H9 (cell line): Measurements from ENCODE around the gene KLK13. TPM values are rescaled to one million over a fixed set of nuclear protein-coding genes. Genes with fewer than 3 reads are reported as not detected.

Experiments used
- DNase-seq: peaks from one replicate; pipeline ENCODE4 v3.0.0-alpha.2; 2017
- H2AFZ ChIP-seq: one replicate; pipeline ENCODE4 v1.6.1; 2013; ENCODE audit warnings: mild to moderate bottlenecking, low read length, control low read depth, moderate library complexity
- H2AK5ac ChIP-seq: 2 replicates; pipeline ENCODE4 v1.6.1; 2013; ENCODE audit warnings: low read length, control low read depth, mixed read lengths; ENCODE audit not compliant: insufficient read length
- H2BK120ac ChIP-seq: one replicate; pipeline ENCODE4 v1.6.1; 2013; ENCODE audit warnings: low read depth, mild to moderate bottlenecking, low read length, control low read depth, inconsistent platforms; ENCODE audit not compliant: poor library complexity, severe bottlenecking
- H2BK12ac ChIP-seq: 2 replicates; pipeline ENCODE4 v1.6.1; 2013; ENCODE audit warnings: low read length, control low read depth, mixed read lengths, low read depth; ENCODE audit not compliant: insufficient read length
- H2BK15ac ChIP-seq: 2 replicates; pipeline ENCODE4 v1.6.1; 2013; ENCODE audit warnings: low read depth, low read length, control low read depth
- H2BK20ac ChIP-seq: one replicate; pipeline ENCODE4 v1.6.1; 2013; ENCODE audit warnings: low read depth, mild to moderate bottlenecking, low read length, control low read depth, inconsistent platforms; ENCODE audit not compliant: poor library complexity, severe bottlenecking
- H2BK5ac ChIP-seq: 2 replicates; pipeline ENCODE4 v1.6.1; 2013; ENCODE audit warnings: low read length, control low read depth, mixed read lengths; ENCODE audit not compliant: insufficient read length
- H3K14ac ChIP-seq: 2 replicates; pipeline ENCODE4 v1.6.1; 2013; ENCODE audit warnings: low read length, control low read depth; ENCODE audit not compliant: insufficient read depth
- H3K18ac ChIP-seq: 2 replicates; pipeline ENCODE4 v1.6.1; 2013; ENCODE audit warnings: low read depth, mild to moderate bottlenecking, mixed read lengths, low read length, control low read depth; ENCODE audit not compliant: insufficient read length
- H3K23ac ChIP-seq: 2 replicates; pipeline ENCODE4 v1.6.1; 2013; ENCODE audit warnings: low read length, control low read depth, mixed read lengths, low read depth; ENCODE audit not compliant: insufficient read length
- H3K23me2 ChIP-seq: 2 replicates; pipeline ENCODE4 v1.6.1; 2013; ENCODE audit warnings: low read depth, mild to moderate bottlenecking, mixed read lengths, low read length, control low read depth; ENCODE audit not compliant: insufficient read length, poor library complexity, severe bottlenecking
- H3K27ac ChIP-seq: 2 replicates; pipeline ENCODE4 v1.5.1; 2013; ENCODE audit warnings: low read length, control low read depth, mixed read lengths, low read depth; ENCODE audit not compliant: insufficient read length
- H3K27me3 ChIP-seq: 2 replicates; pipeline ENCODE4 v1.6.1; 2013; ENCODE audit warnings: low read length, control low read depth, inconsistent platforms; ENCODE audit not compliant: insufficient read depth
- H3K4ac ChIP-seq: 2 replicates; pipeline ENCODE4 v1.6.1; 2013; ENCODE audit warnings: low read depth, mild to moderate bottlenecking, control low read depth, inconsistent platforms, low read length, moderate library complexity
- H3K4me1 ChIP-seq: 2 replicates; pipeline ENCODE4 v1.6.1; 2013; ENCODE audit warnings: low read length, control low read depth, inconsistent platforms; ENCODE audit not compliant: insufficient read depth
- H3K4me2 ChIP-seq: 2 replicates; pipeline ENCODE4 v1.6.1; 2013; ENCODE audit warnings: low read length, control low read depth, mixed read lengths; ENCODE audit not compliant: insufficient read length, insufficient read depth
- H3K56ac ChIP-seq: 2 replicates; pipeline ENCODE4 v1.6.1; 2013; ENCODE audit warnings: low read depth, mild to moderate bottlenecking, mixed read lengths, low read length, control low read depth; ENCODE audit not compliant: insufficient read length
- H3K79me1 ChIP-seq: 2 replicates; pipeline ENCODE4 v1.6.1; 2013; ENCODE audit warnings: low read depth, mild to moderate bottlenecking, moderate library complexity, low read length, control low read depth, inconsistent platforms; ENCODE audit not compliant: insufficient read depth, poor library complexity, severe bottlenecking
- H3K79me2 ChIP-seq: 2 replicates; pipeline ENCODE4 v1.6.1; 2013; ENCODE audit warnings: low read length, control low read depth, inconsistent platforms; ENCODE audit not compliant: insufficient read depth
- H3K9ac ChIP-seq: 2 replicates; pipeline ENCODE4 v1.6.1; 2013; ENCODE audit warnings: low read length, control low read depth, mixed read lengths; ENCODE audit not compliant: insufficient read length; ENCODE audit errors: extremely low read depth
- H3K9me3 ChIP-seq: one replicate; pipeline ENCODE4 v1.6.1; 2013; ENCODE audit warnings: low read depth, low read length, inconsistent platforms; ENCODE audit not compliant: control insufficient read depth
- H3T11ph ChIP-seq: one replicate; pipeline ENCODE4 v1.6.1; 2013; ENCODE audit warnings: mild to moderate bottlenecking, low read length, control low read depth, inconsistent platforms
- H4K20me1 ChIP-seq: one replicate; pipeline ENCODE4 v1.6.1; 2013; ENCODE audit not compliant: control insufficient read depth, insufficient read length, insufficient read depth
- H4K5ac ChIP-seq: 2 replicates; pipeline ENCODE4 v1.6.1; 2013; ENCODE audit warnings: low read depth, mild to moderate bottlenecking, mixed read lengths, low read length, control low read depth; ENCODE audit not compliant: insufficient read length
- H4K8ac ChIP-seq: replicated peaks from 2 replicates; pipeline ENCODE4 v1.6.1; 2013; ENCODE audit warnings: low read length, control low read depth, mixed read lengths, low read depth; ENCODE audit not compliant: insufficient read length
- H4K91ac ChIP-seq: 2 replicates; pipeline ENCODE4 v1.6.1; 2013; ENCODE audit warnings: low read depth, mild to moderate bottlenecking, moderate library complexity, mixed read lengths, low read length, control low read depth; ENCODE audit not compliant: insufficient read length
- H3K27ac Mint-ChIP-seq, 3 experiments: 2 replicates in 2 of 3; 3 replicates in 1 of 3; pipeline ENCODE4 v1.8.0; 2020 to 2021; ENCODE audit warnings: mixed read lengths in 3 of 3, mild to moderate bottlenecking in 1 of 3, moderate library complexity in 1 of 3
- H3K27me3 Mint-ChIP-seq: 2 replicates; pipeline ENCODE4 v1.8.0; 2021; ENCODE audit warnings: low read depth, mild to moderate bottlenecking, moderate library complexity, mixed read lengths
- H3K36me3 Mint-ChIP-seq, 3 experiments: 2 replicates in 2 of 3; 3 replicates in 1 of 3; pipeline ENCODE4 v1.8.0; 2020 to 2021; ENCODE audit warnings: low read depth in 3 of 3, mixed read lengths in 3 of 3; ENCODE audit not compliant: insufficient read depth in 1 of 3
- H3K4me1 Mint-ChIP-seq, 2 experiments: 2 replicates each; pipeline ENCODE4 v1.8.0; 2020; ENCODE audit warnings: mixed read lengths in 2 of 2
- H3K4me3 Mint-ChIP-seq, 2 experiments: 2 replicates in 1 of 2; 3 replicates in 1 of 2; pipeline ENCODE4 v1.8.0; 2020 to 2021; ENCODE audit warnings: mild to moderate bottlenecking in 2 of 2, mixed read lengths in 2 of 2, moderate library complexity in 1 of 2
- H3K9me3 Mint-ChIP-seq, 2 experiments: 2 replicates in 1 of 2; 3 replicates in 1 of 2; pipeline ENCODE4 v1.8.0; 2020; ENCODE audit warnings: mild to moderate bottlenecking in 2 of 2, mixed read lengths in 2 of 2, moderate library complexity in 1 of 2
- WGBS: extraction: QIAGEN DNeasy Blood & Tissue Kit; methylation state at CpG from one replicate; pipeline ENCODE4 v1.1.7; 2013; ENCODE audit warnings: missing lambda C conversion rate, low lambda C conversion rate, mixed read lengths; ENCODE audit not compliant: insufficient read length; ENCODE audit errors: extremely low coverage; 5-methylcytosine and 5-hydroxymethylcytosine counted together
- total RNA-seq: library from RNA; stranded (reverse); gene quantifications from 2 replicates; pipeline ENCODE4 v1.2.1, GENCODE V29; 2021
- TF ChIP-seq, protein P1 (sequence below): fragments of 200-600 bp; sonication (generic); conservative IDR thresholded peaks from 3 replicates; pipeline ENCODE4 v1.8.0; 2021; ENCODE audit warnings: antibody characterized with exemption, mild to moderate bottlenecking

Gene KLK13
- total RNA-seq, 1 experiment from 2014 or later: 4.2 TPM

DNA sequence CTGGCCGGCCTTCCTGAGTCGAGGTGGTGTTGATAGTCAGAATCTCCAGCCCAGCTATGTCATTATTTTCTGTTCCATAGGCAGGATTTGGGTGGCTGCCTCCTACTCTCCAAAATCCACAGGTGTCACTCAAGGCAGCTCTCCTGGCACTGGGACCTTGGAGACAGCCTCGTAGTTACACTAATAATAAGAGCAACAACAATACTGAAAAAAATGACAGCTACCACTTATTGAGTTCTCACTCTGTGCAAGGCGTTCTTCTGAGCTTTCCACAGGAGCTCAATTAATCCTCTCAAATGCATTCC lies 17.9 kb downstream of the KLK13 start:
- no peak overlapping the region for H3K23ac ChIP-seq
- no CpG with 5 or more reads among the region's 4 CpGs for WGBS
- no peak overlapping the region for H2BK12ac ChIP-seq
- H3K4me2 ChIP-seq: peak overlapping the region; percentile 52
- H4K20me1 ChIP-seq: no peaks in the 10 kb centered on the region
- H3K79me1 ChIP-seq: no peaks in the 10 kb centered on the region
- no peak overlapping the region for H2AK5ac ChIP-seq
- DNase-seq: no peak
- H3K4ac ChIP-seq: no peak overlapping the region
- no peak overlapping the region for H3K14ac ChIP-seq
- H4K8ac ChIP-seq: no peak overlapping the region
- no peaks in the 10 kb centered on the region for H3K9me3 ChIP-seq
- no peak overlapping the region for H2BK20ac ChIP-seq
- peak overlapping the region; percentile 96 to 98 (median 97) for H3K27ac Mint-ChIP-seq
- peak overlapping the region; percentile 97 for H3K27ac ChIP-seq
- H4K5ac ChIP-seq: no peak overlapping the region
- H3T11ph ChIP-seq: no peak overlapping the region
- peak overlapping the region; percentile 46 for H3K18ac ChIP-seq
- peaks cover 10% of the 10 kb centered on the region for H3K4me1 ChIP-seq
- no peak overlapping the region for H3K9ac ChIP-seq
- peak overlapping the region in 1 of 2 experiments; percentile 3; a peak in 1 of 5 replicates for H3K4me3 Mint-ChIP-seq
- H2BK15ac ChIP-seq: no peak overlapping the region
- peaks cover 6 to 12% of the 10 kb centered on the region in 2 experiments; a peak in 4 of 5 replicates for H3K9me3 Mint-ChIP-seq
- no peak overlapping the region for H4K91ac ChIP-seq
- H3K79me2 ChIP-seq: no peaks in the 10 kb centered on the region
- peak overlapping the region; percentile 22 for H2BK5ac ChIP-seq
- H3K23me2 ChIP-seq: no peaks in the 10 kb centered on the region
- H3K27me3 ChIP-seq: no peaks in the 10 kb centered on the region
- peak overlapping the region; percentile 26 for H2BK120ac ChIP-seq
- no peaks in the 10 kb centered on the region for H3K27me3 Mint-ChIP-seq
- peaks cover 2 to 6% (median 5%) of the 10 kb centered on the region in 3 experiments; a peak in 4 of 7 replicates for H3K36me3 Mint-ChIP-seq
- no peak overlapping the region for H2AFZ ChIP-seq
- TF ChIP-seq, protein P1, sequence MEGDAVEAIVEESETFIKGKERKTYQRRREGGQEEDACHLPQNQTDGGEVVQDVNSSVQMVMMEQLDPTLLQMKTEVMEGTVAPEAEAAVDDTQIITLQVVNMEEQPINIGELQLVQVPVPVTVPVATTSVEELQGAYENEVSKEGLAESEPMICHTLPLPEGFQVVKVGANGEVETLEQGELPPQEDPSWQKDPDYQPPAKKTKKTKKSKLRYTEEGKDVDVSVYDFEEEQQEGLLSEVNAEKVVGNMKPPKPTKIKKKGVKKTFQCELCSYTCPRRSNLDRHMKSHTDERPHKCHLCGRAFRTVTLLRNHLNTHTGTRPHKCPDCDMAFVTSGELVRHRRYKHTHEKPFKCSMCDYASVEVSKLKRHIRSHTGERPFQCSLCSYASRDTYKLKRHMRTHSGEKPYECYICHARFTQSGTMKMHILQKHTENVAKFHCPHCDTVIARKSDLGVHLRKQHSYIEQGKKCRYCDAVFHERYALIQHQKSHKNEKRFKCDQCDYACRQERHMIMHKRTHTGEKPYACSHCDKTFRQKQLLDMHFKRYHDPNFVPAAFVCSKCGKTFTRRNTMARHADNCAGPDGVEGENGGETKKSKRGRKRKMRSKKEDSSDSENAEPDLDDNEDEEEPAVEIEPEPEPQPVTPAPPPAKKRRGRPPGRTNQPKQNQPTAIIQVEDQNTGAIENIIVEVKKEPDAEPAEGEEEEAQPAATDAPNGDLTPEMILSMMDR: no peak
- peaks cover 24 to 38% of the 10 kb centered on the region in 2 experiments for H3K4me1 Mint-ChIP-seq
- no peak overlapping the region for H3K56ac ChIP-seq
